GM12875 (cell line): ENCODE results near the gene PSG5.
"Not testable (repeated sequence)": the region's sequence is repeated elsewhere in the genome, so short reads cannot be mapped to it uniquely, and the experiment has no call there.

Experiments
- H3K4me3 ChIP-seq: one replicate; pipeline ENCODE4 v1.5.1; 2011; ENCODE audit warnings: low read depth, low read length, control low read depth
- CTCF ChIP-seq: IDR thresholded peaks from 2 replicates; pipeline ENCODE4 v1.5.1; 2011; ENCODE audit warnings: low read depth, mild to moderate bottlenecking, control low read depth, inconsistent platforms, low read length, moderate library complexity, borderline replicate concordance; ENCODE audit not compliant: insufficient read depth

Gene PSG5

GRCh38 chr19:43198686-43199419, 12.5 kb upstream of the PSG5 start:
- H3K4me3 ChIP-seq, result not testable (repeated sequence)

GRCh38 chr19:43197666-43198397, 11.5 kb upstream of the PSG5 start:
- H3K4me3 ChIP-seq, result not testable (repeated sequence)

GRCh38 chr19:43194397-43194796, 8.1 kb upstream of the PSG5 start:
- H3K4me3 ChIP-seq, result not testable (repeated sequence)

- H3K4me3 ChIP-seq, result not testable (repeated sequence)
Observed at GRCh38 chr19:43192381-43193155, 6.2 kb upstream of the PSG5 start.

- H3K4me3 ChIP-seq, result not testable (repeated sequence)
Observed at GRCh38 chr19:43188092-43188491, 1.8 kb upstream of the PSG5 start.

- not testable (repeated sequence) for H3K4me3 ChIP-seq
Observed at GRCh38 chr19:43181869-43182771, 4.2 kb downstream of the PSG5 start.

- H3K4me3 ChIP-seq, result not testable (repeated sequence)
Observed at GRCh38 chr19:43179569-43180147, 6.7 kb downstream of the PSG5 start.

GRCh38 chr19:43178577-43178976, 7.8 kb downstream of the PSG5 start:
- not testable (repeated sequence) for H3K4me3 ChIP-seq

GRCh38 chr19:43165906-43166305, 20.4 kb downstream of the PSG5 start:
- not testable (repeated sequence) for H3K4me3 ChIP-seq

GRCh38 chr19:43163135-43163534, 23.2 kb downstream of the PSG5 start:
- H3K4me3 ChIP-seq, result not testable (repeated sequence)

GRCh38 chr19:43162261-43162660, 24.1 kb downstream of the PSG5 start:
- H3K4me3 ChIP-seq, result not testable (repeated sequence)

GRCh38 chr19:43152214-43152613, 34.1 kb downstream of the PSG5 start:
- TF ChIP-seq CTCF, result no peak
- H3K4me3 ChIP-seq, result no peak overlapping the region

- H3K4me3 ChIP-seq, result not testable (repeated sequence)
Observed at GRCh38 chr19:43149788-43150187, 36.5 kb downstream of the PSG5 start.
